K562 (cell line): ENCODE results near the gene PLCB3. TPM values are rescaled to one million over a fixed set of nuclear protein-coding genes. Genes with fewer than 3 reads are reported as not detected.
A peak's percentile ranks its signal among the peaks of the same experiment; 100 is the strongest.

ENCODE experiments used
- ARID3A ChIP-seq: IDR thresholded peaks from 2 replicates; pipeline ENCODE4 v1.6.1; 2012; ENCODE audit warnings: low read depth, low read length, improper control_type of control experiment, borderline replicate concordance
- CTCFL ChIP-seq: IDR thresholded peaks from 2 replicates; pipeline ENCODE4 v1.6.1; 2011; ENCODE audit warnings: borderline replicate concordance, low read depth, mild to moderate bottlenecking, moderate library complexity, low read length; ENCODE audit not compliant: insufficient read depth, poor library complexity, severe bottlenecking
- MBD2 ChIP-seq: sonication (generic); IDR thresholded peaks from 2 replicates; pipeline ENCODE4 v1.6.1; 2016; ENCODE audit warnings: low read depth, borderline replicate concordance
- NCOA1 ChIP-seq: fragments of 450-650 bp; IDR thresholded peaks from 2 replicates; pipeline ENCODE4 v1.6.1; 2016; ENCODE audit warnings: low read depth
- NELFE ChIP-seq: IDR thresholded peaks from 2 replicates; pipeline ENCODE4 v1.6.1; 2011; ENCODE audit warnings: mild to moderate bottlenecking; ENCODE audit not compliant: insufficient read depth, insufficient read length
- RB1 ChIP-seq: fragments of 450-650 bp; IDR thresholded peaks from 2 replicates; pipeline ENCODE4 v1.6.1; 2017; ENCODE audit warnings: low read depth, mild to moderate bottlenecking
- TAF9B ChIP-seq: fragments of 450-650 bp; IDR thresholded peaks from 2 replicates; pipeline ENCODE4 v1.6.1; 2018; ENCODE audit warnings: mild to moderate bottlenecking; ENCODE audit not compliant: partially characterized antibody
- U2AF1 ChIP-seq: fragments of 200-400 bp; formaldehyde crosslinking; optimal IDR thresholded peaks from 2 replicates; pipeline ENCODE3; 2017; ENCODE audit warnings: mild to moderate bottlenecking, low read depth, low read length, moderate library complexity
- XRCC5 ChIP-seq: fragments of 200-400 bp; formaldehyde crosslinking; IDR thresholded peaks from 2 replicates; pipeline ENCODE4 v1.6.1; 2017; ENCODE audit warnings: low read depth, mild to moderate bottlenecking, low read length
- ZFP1 ChIP-seq: fragments of 450-650 bp; formaldehyde crosslinking; IDR thresholded peaks from 2 replicates; pipeline ENCODE4 v1.4.0; 2020; ENCODE audit warnings: mild to moderate bottlenecking, mixed read lengths
- ZMIZ1 ChIP-seq, 2 experiments: fragments of 150-350 bp in 1 of 2; IDR thresholded peaks; 2 replicates each; pipeline ENCODE4 v1.6.1; 2012 to 2016; ENCODE audit warnings: low read depth in 2 of 2, low read length in 2 of 2, mild to moderate bottlenecking in 1 of 2, moderate library complexity in 1 of 2
- ZNF146 ChIP-seq: IDR thresholded peaks from one replicate; pipeline ENCODE4 v1.6.1; 2018; ENCODE audit warnings: missing compliant biosample characterization; ENCODE audit not compliant: unreplicated experiment
- ZNF583 ChIP-seq: fragments of 250-450 bp; sonication (Bioruptor Pico); IDR thresholded peaks from 2 replicates; pipeline ENCODE4 v1.4.0; 2020
- ZNF586 ChIP-seq: fragments of 450-650 bp; formaldehyde crosslinking; conservative IDR thresholded peaks from 2 replicates; pipeline ENCODE4 v1.4.0; 2020; ENCODE audit warnings: mild to moderate bottlenecking, moderate library complexity
- polyA plus RNA-seq, 8 experiments: library from polyadenylated mRNA; depleted of rRNA in 4 of 8; stranded (reverse) in 5 of 8; unstranded in 3 of 8; fragments of >200 nt; fragmentation: Nextera tagmentation in 2 of 8; fragmentation: Illumina TruSeq in 1 of 8; extraction: Ambion mirVana in 2 of 8; extraction: Trizol in 1 of 8; gene quantifications; 2 replicates each; pipeline versions ENCODE4 v1.2.1 to v1.2.3, GENCODE V29; 2011 to 2014; ENCODE audit warnings: inconsistent platforms in 1 of 8, missing spikeins in 1 of 8
- total RNA-seq, 7 experiments: library from RNA; depleted of rRNA in 6 of 7; stranded (reverse); fragments of >200 nt in 6 of 7; fragmentation: Illumina TruSeq in 2 of 7; extraction: Trizol in 2 of 7; gene quantifications; 2 replicates each; pipeline versions ENCODE4 v1.2.1 to v1.2.3, GENCODE V29; 2011 to 2021; ENCODE audit warnings: low replicate concordance in 1 of 7

Gene PLCB3
- total and polyA plus RNA-seq, 9 of the 15 experiments (the other 6 are each of a cell fraction or from before 2014, with no cell fraction given): 0.31 to 44.8 (median 14.6) TPM

GRCh38 chr11:64240435-64241240 lies 10.7 kb upstream of the PLCB3 start, which contains the start of gene FKBP2 (continued):
- no peak for TF ChIP-seq CTCFL
- TF ChIP-seq U2AF1: no peak
- TF ChIP-seq RB1: peak; percentile 44
- TF ChIP-seq MBD2: peak; percentile 68; the same call in 1 of the 2 replicates
- no peak for TF ChIP-seq ARID3A
- peak in 1 of 2 experiments; percentile 76; a peak in 2 of 4 replicates for TF ChIP-seq ZMIZ1 (IDR thresholded peaks at IDR 0.05; ENCODE audit: low read depth in 2 of 2, low read length in 2 of 2)
- TF ChIP-seq ZFP1 (CRISPR knock-in tag): peak; percentile 67; the same call in 1 of the 2 replicates
- no peak for TF ChIP-seq TAF9B
- TF ChIP-seq NELFE: no peak
- TF ChIP-seq ZNF586 (CRISPR knock-in tag): 0 out of 2 replicates have a peak, but pooled peaks have one; percentile 58
- peak; percentile 51; the same call in 1 of the 2 replicates for TF ChIP-seq NCOA1
- TF ChIP-seq ZNF583 (CRISPR knock-in tag): no peak; the same call in 1 of the 2 replicates
- TF ChIP-seq ZNF146: no peak
- TF ChIP-seq XRCC5: 0 out of 2 replicates have a peak, but pooled peaks have one; percentile 7
